GOT3 (cell line): ENCODE results near the gene ADAMTS12.
"Not testable (repeated sequence)": the region's sequence is repeated elsewhere in the genome, so short reads cannot be mapped to it uniquely, and the experiment has no call there.

Source experiments
- DNase-seq: peaks from one replicate; lab custom pipeline; 2025; ENCODE audit warnings: mixed read lengths; lab: John Stamatoyannopoulos, UW

ADAMTS12 gene

GRCh38 chr5:33582417-33582816, 309.4 kb downstream of the ADAMTS12 start:
- DNase-seq = no peak

GRCh38 chr5:33579789-33580188, 312.0 kb downstream of the ADAMTS12 start:
- no peak for DNase-seq

- DNase-seq = no peak
Measured at GRCh38 chr5:33579152-33579551, 312.6 kb downstream of the ADAMTS12 start.

- no peak for DNase-seq
Measured at GRCh38 chr5:33576726-33577590, 314.8 kb downstream of the ADAMTS12 start.

- no peak for DNase-seq
Measured at GRCh38 chr5:33565324-33565723, 326.5 kb downstream of the ADAMTS12 start.

GRCh38 chr5:33563983-33564908, 327.5 kb downstream of the ADAMTS12 start:
- no peak for DNase-seq

- no peak for DNase-seq
Measured at GRCh38 chr5:33563530-33563929, 328.3 kb downstream of the ADAMTS12 start.

GRCh38 chr5:33558489-33558888, 333.3 kb downstream of the ADAMTS12 start:
- no peak for DNase-seq

GRCh38 chr5:33557605-33558004, 334.2 kb downstream of the ADAMTS12 start:
- no peak for DNase-seq

- no peak for DNase-seq
Measured at GRCh38 chr5:33556330-33557328, 335.2 kb downstream of the ADAMTS12 start.

GRCh38 chr5:33549982-33550567, 341.7 kb downstream of the ADAMTS12 start:
- DNase-seq = no peak

GRCh38 chr5:33539790-33540189, 352.0 kb downstream of the ADAMTS12 start:
- not testable (repeated sequence) for DNase-seq

- no peak for DNase-seq
Measured at GRCh38 chr5:33539212-33539611, 352.6 kb downstream of the ADAMTS12 start.

- no peak for DNase-seq
Measured at GRCh38 chr5:33538201-33538600, 353.6 kb downstream of the ADAMTS12 start.

GRCh38 chr5:33537240-33537639, 354.6 kb downstream of the ADAMTS12 start:
- DNase-seq = no peak

GRCh38 chr5:33536802-33537201, 355.0 kb downstream of the ADAMTS12 start:
- no peak for DNase-seq

GRCh38 chr5:33531824-33532223, 360.0 kb downstream of the ADAMTS12 start:
- DNase-seq = no peak

GRCh38 chr5:33531037-33531298, 360.8 kb downstream of the ADAMTS12 start:
- DNase-seq = no peak

- DNase-seq = no peak
Measured at GRCh38 chr5:33530183-33531036, 361.4 kb downstream of the ADAMTS12 start.

GRCh38 chr5:33527696-33528095, 364.1 kb downstream of the ADAMTS12 start:
- no peak for DNase-seq
